Stimulated activated CD4-positive, alpha-beta T cell treated with anti-CD3 and anti-CD28 coated beads, Interleukin-12 subunit alpha, Interleukin-12 subunit beta, amount 100 ng/mL, for 4 hours (primary cell): Measurements from ENCODE around the gene SURF4.

Experiments
- DNase-seq: peaks from one replicate; pipeline ENCODE4 v3.0.0-alpha.2; 2020

The SURF4 gene

DNA sequence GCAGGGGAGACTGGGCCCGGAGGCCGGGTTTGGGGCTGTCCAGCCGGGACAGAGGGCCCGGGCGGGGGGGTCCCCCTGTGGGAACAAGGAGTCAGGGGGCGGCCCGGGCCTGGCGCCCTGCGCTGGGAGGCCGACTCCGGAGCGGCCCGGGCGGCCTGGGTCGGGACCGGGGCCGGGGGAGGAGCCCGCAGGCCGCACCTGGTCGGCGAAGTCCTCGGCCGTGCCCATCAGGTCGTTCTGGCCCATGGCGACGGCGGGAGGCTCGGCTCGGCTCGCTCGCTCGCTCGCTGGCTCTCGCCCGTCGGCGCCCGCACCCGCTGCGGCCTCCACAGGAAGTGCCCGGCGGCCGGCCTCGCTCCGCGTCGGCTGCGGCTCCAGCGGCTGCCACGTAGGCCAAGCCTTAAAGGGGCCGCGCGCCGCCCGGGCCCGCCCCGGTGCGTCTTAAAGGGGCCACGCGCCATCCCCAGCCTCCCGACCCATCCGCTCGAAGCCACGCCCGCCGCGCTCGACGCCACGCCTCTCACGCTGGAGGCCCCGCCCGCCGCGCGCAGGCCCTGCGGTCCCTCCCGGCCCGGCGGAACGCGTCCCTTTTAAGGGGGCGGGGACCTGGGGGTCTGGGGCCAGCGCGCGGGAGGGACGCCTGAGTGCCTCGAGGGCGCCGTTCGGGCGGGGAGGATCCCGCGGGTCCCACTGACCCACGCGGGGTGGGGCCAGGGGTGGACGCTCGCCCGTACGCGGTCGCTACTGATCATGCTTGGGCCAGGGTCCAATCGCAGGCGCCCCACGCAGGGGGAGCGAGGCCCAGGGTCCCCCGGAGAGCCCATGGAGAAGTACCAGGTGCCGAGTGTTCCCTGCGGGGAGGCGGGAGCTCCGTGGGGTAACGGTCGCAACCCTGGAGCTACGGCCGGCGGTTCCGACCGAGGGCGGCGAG, at the start of gene SURF4, which contains the start of gene STKLD1:
SURF4 (minus strand) TSS at position 337 of the 931 bp plus-strand sequence; CDS start at position 246, 91 bp downstream.
STKLD1 (plus strand) TSS at position 643 of the 931 bp plus-strand sequence; CDS start at position 751, 108 bp downstream.
- DNase-seq = peak; percentile 96

DNA sequence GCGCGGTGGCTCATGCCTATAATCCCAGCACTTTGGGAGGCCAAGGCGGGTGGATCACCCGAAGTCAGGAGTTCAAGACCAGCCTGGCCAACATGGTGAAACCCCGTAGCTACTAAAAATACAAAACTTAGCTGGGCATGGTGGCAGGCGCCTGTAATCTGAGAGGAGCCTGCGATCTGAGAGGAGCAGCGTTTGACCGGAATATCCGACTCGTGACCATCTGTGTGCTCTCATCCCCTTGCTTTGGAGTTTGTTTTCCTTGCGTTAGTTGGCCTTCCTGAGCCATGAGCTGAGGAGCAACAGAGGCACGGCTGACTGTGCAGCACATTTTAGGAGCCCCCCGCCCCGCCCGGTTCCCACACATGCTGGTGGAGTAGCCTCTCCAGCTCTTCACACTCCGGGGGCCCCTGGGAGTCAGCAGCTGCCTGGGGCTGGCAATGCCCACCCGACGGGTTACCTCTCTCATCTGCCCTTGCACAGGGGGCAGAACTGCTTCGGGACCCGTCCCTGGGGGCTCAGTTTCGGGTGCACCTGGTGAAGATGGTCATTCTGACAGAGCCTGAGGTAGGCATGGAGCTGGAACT, 49.3 kb upstream of the SURF4 start:
- no peak for DNase-seq

DNA sequence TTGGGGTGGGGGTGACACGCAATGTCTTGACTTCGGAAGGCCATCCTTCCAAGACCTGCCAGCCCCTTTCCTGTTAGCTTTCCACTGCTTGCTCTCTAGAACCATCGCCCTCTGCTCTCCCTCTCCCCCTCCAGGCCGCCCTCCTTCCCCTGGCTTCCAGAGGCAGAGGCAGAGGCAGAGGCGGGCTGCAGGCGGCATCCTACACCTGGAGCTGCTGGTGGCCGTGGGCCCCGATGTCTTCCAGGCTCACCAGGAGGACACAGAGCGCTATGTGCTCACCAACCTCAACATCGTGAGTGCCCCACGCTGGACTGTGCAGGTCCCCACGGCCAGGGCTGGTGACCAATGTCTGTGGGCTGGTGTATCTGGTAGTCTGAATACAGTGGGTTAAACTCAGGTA, 48.3 kb upstream of the SURF4 start:
- DNase-seq = no peak

DNA sequence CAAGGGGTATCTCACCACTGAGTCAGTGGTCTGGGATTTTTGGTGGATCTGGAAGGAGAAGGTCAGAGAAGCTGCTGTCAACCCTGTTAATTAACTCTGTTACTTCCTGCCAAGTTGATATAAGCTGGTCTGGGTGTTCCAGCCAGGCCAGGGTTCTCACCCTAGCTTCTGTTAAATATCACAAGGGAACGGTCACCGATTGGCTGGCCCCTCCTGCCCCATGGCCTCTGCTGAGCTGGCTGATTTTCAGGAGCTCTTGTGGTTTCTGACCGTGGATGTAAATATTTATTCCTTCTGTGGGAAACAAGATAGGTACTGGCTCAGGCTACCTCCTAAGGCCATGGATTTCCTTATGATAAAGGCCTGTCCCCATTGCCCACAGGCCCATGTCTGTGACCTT, 47.4 kb upstream of the SURF4 start:
- no peak for DNase-seq

DNA sequence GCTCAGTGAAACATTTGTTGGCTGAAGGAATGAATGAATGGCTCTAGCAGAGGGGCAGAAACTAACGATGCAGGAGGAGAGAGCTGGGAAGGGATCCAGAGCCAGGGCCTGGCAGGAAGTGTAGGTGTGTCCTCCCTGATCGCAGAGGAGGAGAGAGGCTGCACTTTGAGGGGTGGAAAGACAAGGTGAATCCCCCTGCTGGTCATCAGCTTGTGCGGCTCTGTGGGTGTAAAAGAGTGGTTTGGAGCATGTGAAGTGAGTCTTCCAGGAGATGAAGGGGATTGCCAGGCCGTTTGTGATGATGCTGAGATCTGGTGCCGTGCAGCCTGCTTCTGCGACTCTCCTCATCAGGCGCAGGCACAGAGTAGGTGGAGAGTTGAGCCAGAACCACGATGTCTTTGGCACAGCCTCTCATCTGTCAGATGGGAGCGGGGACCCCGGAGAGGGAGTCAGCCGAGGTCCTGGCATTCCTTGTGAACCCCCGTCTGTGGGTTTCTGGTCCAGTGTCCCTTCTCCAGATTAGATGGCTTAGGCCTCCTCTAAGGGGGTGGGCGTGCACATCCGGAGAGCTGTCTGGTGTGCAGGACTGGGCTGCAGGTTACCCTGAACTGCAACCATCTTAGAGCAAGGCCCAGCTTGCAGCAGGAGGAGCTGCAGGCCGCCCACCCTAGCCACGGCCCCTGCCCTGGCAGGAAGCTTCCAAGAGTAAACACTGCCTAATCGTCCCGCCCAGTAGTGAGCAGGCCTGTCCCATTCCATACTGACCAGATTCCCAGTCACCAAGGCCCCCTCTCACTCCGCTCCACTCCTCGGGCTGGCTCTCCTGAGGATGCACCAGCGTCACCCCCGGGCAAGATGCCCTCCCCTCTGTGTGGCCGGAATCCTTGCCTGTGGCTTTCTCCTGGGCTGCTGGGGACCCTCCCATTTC, 46.0 kb upstream of the SURF4 start, which contains the start of gene ADAMTS13:
ADAMTS13 (plus strand) TSS at position 753 of the 928 bp plus-strand sequence; CDS start at position 830, 77 bp downstream.
- DNase-seq = no peak

DNA sequence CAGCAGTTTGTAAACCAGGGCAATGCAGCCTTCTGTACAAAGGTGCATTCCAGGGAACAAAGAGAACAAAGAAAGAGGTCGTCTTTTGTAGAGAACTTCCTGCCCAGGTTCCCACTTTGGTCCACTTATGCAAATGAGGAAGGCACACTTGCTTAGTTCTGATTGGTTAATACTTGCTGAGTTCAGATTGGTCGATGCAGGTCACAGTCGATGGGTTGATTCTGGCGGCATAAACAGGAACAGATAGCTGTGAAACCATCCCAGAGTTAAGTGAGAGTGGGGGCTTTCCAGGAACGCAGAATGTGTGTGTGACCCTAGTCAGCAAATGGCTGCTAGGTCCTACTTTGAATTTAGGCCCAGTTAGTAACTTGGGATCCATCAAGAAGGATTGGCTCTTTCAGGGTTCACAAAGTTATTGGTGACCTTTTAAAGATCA, 44.5 kb upstream of the SURF4 start:
- no peak for DNase-seq

DNA sequence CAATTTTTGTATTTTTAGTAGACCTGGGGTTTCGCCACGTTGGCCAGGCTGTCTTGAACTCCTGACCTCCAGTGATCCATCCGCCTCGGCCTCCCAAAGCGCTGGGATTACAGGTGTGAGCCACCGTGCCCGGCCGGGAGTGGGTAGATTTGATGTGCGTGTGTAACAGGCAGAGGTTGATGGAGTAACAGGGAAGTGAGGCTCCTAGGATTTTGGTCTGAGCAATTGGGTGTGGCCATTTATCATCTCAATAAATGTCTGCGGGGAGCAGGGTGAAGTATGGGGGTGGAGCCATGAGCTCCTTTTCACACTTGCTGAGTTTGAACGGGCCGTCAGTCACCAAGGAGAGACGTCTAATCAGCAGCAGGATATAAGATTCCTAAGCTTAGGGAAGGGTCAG, 43.1 kb upstream of the SURF4 start:
- DNase-seq = no peak

DNA sequence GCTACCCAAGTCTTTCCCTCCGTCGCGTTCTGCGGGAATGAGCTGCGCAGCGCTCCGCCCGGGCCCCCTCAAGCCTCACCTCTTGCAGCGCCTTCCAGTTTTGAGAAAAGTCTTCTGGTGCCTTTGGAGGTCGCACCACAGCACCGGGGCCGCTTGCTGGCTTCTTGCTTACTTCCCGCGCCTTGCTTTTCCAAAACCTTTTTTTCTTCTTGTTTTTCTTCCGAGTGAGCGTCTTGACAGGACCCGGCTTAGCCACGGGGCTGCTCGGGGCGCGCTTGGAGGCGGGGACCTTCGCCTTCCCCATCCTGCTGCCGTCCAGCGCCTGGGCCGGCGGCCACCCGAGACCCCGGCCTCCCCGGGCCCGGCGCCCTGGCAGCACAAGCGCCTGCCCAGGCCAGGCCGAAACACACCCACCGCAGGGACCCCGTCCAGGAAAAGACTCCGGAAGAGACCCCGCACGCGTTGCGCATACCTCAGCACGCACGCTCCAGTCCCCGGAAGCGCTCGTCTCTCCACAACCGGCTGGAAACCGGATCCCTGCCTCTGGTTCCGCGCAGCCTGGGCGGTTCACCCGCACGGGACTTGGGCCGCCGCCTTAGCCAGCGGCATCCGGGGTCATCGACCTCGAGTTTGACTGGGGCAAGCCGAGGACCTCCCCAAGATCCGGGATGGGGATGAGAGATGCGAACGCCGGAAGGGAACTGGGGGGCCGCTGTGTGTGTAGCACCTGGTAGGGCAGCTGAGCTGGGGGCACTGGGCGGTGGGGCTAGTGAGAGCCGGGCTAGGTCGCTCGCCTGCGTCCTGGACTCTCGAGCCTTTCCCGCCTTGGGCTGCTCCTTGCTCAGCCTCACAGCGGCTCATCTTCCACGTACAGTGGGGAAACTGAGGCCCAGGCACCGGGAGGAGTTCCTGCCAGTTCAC, 41.9 kb upstream of the SURF4 start, which contains the start of gene REXO4:
REXO4 (minus strand) TSS at position 470 of the 921 bp plus-strand sequence; CDS start at position 304, 166 bp downstream.
- peak; percentile 80 for DNase-seq

DNA sequence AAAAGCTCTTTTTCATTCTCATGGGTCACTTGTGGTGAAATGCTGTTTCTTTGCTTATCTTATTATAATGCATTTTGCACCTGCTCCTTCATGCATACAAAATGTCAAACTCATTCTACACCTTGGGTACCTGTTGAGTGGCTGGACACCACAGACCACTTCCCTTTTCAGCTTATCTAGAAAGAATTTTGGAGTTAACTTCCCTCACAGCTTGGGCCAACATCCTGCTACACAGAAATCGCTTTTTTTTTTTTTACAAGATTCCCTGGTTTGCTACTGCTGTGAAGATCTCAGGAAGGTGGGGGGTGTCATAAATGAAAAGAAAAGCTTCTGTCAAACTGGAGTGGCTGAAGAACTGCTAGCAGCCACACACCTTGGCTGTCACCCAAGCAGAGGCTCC, 39.3 kb upstream of the SURF4 start:
- DNase-seq = no peak

DNA sequence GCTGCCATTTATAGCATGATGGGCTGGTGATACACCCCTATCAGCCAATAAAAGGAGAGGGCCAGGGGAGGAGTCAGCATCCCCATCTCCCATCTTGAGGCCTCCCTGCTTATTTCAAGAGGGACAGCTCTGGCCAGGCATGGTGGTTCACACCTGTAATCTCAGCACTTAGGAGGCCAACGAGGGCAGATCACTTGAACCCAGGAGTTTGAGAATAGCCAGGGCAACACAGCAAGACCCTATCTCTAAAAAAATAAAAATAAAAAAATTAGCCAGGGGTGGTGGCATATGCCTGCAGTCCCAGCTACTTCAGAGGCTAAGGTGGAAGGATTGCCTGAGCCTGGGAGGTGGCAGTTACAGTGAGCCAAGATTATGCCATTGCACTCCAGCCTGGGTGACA, 32.2 kb upstream of the SURF4 start:
- no peak for DNase-seq

DNA sequence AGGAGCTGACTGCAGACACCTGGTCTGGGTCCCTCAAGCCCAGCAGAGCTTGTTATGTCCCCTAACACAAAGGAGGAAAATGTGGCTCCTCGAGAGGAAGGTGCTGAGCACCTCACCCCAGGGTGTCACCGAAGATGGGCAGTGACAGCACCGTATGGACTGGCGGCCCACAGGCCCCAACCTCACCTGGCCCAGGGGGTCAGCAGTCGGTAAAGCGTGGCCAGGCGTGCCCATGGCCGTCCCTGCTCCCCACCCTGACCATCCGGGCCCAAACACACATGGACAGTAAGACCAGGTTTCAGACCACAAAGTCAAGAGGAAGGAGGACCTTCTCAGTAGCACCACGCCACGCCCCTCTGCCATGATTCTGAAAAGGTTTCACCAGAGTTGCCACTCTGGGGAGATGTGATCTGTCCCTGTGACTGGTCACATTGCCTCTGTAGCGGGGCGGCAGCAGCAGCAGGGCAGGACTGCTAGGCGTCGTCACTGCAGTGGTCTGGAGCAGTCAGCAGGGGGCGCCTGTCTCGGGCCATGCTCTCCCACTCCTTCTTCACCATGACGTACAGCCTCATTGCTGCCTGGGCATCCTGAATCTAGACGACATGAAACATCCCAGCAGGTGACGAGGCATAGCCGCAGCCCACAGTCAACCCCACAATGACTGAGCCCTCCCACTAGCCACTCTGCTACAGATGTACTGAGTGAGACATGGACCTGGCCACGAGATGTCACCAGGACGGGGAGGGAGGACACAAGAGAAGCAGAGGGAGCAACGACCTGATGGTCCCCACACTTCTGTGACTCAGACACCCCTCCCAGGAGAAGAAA, 30.8 kb upstream of the SURF4 start:
- DNase-seq = peak; percentile 79

DNA sequence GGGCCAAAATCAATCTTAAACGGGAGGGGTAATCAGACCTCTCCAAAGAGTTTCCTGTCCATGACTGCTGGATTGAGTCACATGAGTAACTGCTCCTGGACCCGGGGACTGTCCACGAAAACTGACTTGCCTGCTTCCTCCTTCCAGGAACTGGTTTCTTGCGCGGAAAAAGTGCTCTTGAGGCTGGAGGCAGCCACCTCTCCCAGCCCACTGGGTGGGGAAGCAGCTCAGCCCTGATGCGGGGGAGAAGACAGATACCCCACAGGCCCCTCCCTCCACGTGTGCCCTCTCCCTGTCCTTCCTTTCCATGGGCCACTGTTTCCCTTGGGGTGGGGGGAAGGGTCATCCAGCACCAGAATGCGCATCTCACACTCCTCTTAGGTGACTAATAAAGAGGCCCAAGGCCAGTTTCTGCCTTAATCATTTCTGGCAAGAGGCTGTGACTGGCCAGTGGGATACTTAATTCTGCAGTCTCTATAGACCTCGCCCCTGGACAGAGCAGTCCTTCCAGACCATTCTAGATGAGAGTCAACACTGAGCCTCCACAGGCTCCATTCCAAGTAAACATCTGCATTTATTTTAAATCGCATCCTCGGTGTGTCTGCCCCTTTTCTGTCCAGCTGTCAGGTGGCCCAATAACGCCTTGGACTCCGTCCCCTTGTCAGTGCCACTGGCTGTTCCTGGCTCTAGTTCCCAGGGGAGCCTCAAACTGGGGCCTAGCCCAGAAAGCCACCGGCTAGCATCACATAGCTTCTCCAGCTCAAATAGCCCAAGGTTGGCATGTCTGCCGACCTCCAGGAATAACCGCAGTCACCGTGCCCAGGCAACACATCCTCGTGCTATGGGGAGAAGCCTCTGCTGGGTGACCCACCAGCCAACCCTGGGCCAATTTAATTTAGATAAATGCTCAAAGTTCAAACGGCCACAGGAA, 29.9 kb upstream of the SURF4 start:
- no peak for DNase-seq

DNA sequence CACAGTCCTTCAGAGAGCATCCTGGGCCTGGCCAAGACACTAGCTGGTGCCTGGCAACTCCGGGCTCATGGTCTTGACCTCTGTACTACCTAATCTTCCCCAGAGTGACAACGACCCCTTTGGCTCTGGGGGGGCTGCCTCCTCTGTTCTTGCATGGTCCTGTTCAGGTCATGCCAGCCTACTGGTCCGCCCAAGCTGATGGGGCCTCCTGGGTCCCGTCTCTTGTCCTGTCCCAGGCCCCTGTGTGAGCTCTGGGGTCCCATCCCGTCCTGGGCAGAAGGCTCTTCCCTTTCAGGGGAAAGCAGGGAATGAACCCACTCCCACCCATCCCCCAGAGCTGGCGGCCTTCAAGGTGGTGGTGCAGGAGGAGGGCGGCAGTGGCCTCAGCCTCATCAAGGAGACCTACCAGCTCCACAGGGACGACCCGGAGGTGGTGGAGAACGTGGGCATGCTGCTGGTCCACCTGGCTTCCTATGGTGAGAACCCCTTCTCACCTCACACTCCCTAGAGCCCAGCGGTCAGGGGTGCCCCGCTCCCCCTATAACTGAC, 28.7 kb upstream of the SURF4 start:
- DNase-seq = no peak

DNA sequence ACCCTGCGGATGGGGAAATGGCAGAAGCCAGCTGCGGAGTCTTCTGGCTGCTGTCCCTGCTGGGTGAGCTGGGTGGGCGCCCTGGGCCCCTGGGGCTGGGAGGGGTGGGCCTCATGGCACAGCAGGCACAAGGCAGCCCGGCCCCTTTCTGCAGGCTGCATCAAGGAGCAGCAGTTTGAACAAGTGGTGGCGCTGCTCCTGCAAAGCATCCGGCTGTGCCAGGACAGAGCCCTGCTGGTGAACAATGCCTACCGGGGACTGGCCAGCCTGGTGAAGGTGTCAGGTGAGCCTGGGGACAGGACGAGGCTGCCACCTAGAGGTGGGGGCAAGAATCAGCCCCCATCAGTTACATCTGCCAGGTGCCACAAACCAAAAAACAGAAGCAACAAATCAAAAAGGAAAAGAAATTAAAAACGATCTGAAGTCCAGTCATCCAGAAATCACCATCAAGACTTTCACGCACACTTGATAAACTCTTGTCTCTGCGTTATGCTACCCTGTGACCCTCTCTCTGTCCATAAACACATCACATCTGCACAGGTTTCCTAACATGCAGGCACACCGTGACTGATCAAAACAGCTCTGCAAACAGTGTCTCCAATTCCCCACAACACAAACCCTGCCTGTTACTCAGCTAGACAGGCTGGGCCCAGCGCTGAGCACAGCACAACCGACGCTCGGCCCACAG, 28.1 kb upstream of the SURF4 start:
- DNase-seq = peak; percentile 56

DNA sequence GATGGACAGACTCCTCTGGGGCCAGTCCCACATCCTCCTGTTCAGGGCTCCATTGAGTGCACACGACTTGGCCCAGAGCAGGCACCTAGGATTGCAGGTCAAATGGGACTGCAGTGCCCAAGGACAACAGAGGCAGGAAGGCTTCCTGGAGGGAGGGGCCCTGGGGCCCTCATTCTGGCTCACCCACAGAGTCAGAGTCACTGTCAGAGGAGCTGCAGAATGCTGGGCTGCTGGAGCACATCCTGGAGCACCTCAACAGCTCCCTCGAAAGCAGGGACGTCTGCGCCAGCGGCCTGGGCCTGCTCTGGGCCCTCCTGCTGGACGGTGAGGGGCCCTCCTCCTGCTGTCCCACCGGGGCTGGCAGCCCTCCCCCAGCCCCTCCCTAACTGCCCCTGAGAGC, 26.8 kb upstream of the SURF4 start:
- no peak for DNase-seq

DNA sequence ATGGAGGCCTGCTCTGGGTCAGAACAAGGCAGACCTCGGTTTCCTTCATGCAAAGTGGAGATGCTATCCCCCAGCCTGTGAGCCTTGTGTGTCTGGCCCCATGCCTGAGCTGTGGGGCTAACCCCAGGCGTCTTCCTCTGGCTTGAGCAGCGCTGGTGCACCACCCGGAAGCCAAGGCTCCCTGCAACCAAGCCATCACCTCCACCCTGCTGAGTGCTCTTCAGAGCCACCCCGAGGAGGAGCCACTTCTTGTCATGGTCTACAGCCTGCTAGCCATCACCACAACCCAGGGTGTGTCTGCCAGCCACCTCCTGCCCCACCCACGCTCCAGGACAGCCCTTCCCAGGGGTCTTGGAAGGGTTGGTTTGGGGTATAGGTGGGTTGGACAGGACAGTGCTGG, 25.7 kb upstream of the SURF4 start:
- DNase-seq = no peak

DNA sequence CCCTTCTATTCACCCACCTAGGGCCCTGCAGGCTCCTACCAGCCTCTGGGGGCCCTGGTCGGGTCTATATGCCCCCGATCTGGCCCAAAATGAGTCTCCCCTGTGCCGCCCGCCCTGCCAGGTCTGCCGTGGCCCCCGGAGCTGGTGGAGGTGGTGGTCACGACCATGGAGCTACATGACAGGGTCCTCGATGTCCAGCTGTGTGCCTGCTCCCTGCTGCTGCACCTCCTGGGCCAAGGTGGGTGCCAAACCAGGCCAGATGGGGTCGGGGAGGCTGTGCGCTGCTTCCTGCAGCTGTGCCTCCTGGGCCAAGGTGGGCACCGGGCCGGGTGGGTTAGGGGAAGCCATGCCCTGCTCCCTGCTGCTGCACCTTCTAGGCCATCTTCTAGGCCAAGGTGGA, 24.4 kb upstream of the SURF4 start:
- DNase-seq = no peak

DNA sequence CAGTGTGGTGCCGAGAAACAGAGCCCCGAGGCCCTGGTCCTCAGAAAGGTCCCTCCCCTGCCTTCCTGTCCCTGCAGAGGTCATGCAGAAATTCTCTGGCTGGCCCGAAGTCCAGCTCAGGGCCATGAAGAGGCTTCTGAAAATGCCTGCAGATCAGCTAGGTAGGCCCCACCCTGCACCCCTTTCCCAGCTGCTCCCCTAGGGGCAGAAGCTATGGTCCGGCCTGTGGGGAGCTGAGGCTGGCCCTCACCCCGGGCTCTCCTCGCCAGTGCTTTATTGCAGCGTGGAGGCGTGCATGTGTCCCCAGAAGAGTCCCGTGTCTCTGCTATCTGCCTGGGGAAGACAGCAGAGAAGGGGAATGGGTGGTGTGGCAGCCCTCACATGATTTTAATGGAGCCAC, 22.0 kb upstream of the SURF4 start:
- DNase-seq = no peak

DNA sequence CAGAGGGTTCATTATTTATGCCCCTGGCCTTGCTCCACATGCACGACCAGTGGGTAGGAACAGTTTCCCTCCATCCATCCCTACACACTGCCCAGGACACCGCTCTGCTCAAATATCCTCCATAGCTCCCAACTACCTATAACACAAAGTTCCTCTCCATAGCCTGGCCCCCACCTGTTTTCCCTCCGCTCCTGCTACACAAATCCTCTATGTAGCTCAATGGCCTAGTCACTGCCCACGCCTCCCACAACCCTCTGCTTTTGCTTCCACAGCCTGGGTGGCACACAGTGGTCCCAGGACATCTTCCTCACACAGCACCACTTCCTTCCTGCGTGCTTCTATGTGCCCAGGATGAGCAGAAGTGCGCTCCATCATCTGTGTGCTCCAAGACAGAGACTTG, 21.5 kb upstream of the SURF4 start:
- DNase-seq = no peak
